Ectodermal cell (in vitro differentiated cells): ENCODE results near the gene ASIC2.
"Not testable (repeated sequence)": the region's sequence is repeated elsewhere in the genome, so short reads cannot be mapped to it uniquely, and the experiment has no call there.

ENCODE experiments used
- H3K27ac ChIP-seq: 2 replicates; pipeline ENCODE4 v1.7.0; 2013; ENCODE audit warnings: mild to moderate bottlenecking, low read depth, low read length; ENCODE audit not compliant: insufficient read depth, poor library complexity, severe bottlenecking
- H3K27me3 ChIP-seq: 2 replicates; pipeline ENCODE4 v1.7.0; 2013; ENCODE audit warnings: mild to moderate bottlenecking, low read length; ENCODE audit not compliant: insufficient read depth, control insufficient read depth, poor library complexity, severe bottlenecking
- H3K36me3 ChIP-seq: one replicate; pipeline ENCODE4 v1.7.0; 2013; ENCODE audit warnings: low read length; ENCODE audit not compliant: control insufficient read depth, insufficient read depth
- H3K4me1 ChIP-seq: one replicate; pipeline ENCODE4 v1.7.0; 2013; ENCODE audit warnings: low read length; ENCODE audit not compliant: control insufficient read depth, insufficient read depth
- H3K4me3 ChIP-seq: 2 replicates; pipeline ENCODE4 v1.7.0; 2013; ENCODE audit warnings: low read depth, low read length, control low read depth; ENCODE audit not compliant: insufficient read depth
- H3K9me3 ChIP-seq: 2 replicates; pipeline ENCODE4 v1.7.0; 2013; ENCODE audit warnings: mild to moderate bottlenecking, low read length, moderate library complexity; ENCODE audit not compliant: control insufficient read depth
- WGBS, 2 experiments: methylation state at CpG; one replicate each; pipeline ENCODE4 v1.1.7; 2013; ENCODE audit warnings: missing lambda C conversion rate in 2 of 2; 5-methylcytosine and 5-hydroxymethylcytosine counted together

The ASIC2 gene

GRCh38 chr17:32998111-32998886, 294.8 kb downstream of the ASIC2 start:
- no peaks in the 10 kb centered on the region for H3K9me3 ChIP-seq
- H3K4me1 ChIP-seq = no peaks in the 10 kb centered on the region
- no peak overlapping the region for H3K4me3 ChIP-seq
- no peak overlapping the region for H3K27ac ChIP-seq
- no peaks in the 10 kb centered on the region for H3K36me3 ChIP-seq
- WGBS, 2 experiments = 8 to 12% methylated on average over 18 of the region's 18 CpGs
- peaks cover 5% of the 10 kb centered on the region for H3K27me3 ChIP-seq

GRCh38 chr17:32995416-32996045, 297.6 kb downstream of the ASIC2 start:
- Histone ChIP-seq H3K27me3 (peaks cover 5% of the 10 kb centered on the region), H3K9me3 (no peaks in the 10 kb centered on the region), H3K4me3 (no peak overlapping the region), H3K36me3 (no peaks in the 10 kb centered on the region), H3K4me1 (no peaks in the 10 kb centered on the region), H3K27ac (no peak overlapping the region)
- 90% methylated on average over 14 of the region's 14 CpGs for WGBS, 2 experiments

- H3K27me3 ChIP-seq = peaks cover 5% of the 10 kb centered on the region
- H3K9me3 ChIP-seq = no peaks in the 10 kb centered on the region
- H3K27ac ChIP-seq = no peak overlapping the region
- 90 to 93% methylated on average over 9 of the region's 9 CpGs for WGBS, 2 experiments
- H3K4me3 ChIP-seq = no peak overlapping the region
- no peaks in the 10 kb centered on the region for H3K36me3 ChIP-seq
- H3K4me1 ChIP-seq = no peaks in the 10 kb centered on the region
Observed at GRCh38 chr17:32993977-32994376, 299.1 kb downstream of the ASIC2 start.

GRCh38 chr17:32992321-32993033, 300.6 kb downstream of the ASIC2 start:
- H3K9me3 ChIP-seq = no peaks in the 10 kb centered on the region
- no peaks in the 10 kb centered on the region for H3K27me3 ChIP-seq
- H3K36me3 ChIP-seq = no peaks in the 10 kb centered on the region
- no peaks in the 10 kb centered on the region for H3K4me1 ChIP-seq
- WGBS, 2 experiments = 93 to 95% methylated on average over 13 of the region's 13 CpGs
- H3K27ac ChIP-seq = no peak overlapping the region
- no peak overlapping the region for H3K4me3 ChIP-seq

- no peaks in the 10 kb centered on the region for H3K4me1 ChIP-seq
- no peaks in the 10 kb centered on the region for H3K36me3 ChIP-seq
- H3K27me3 ChIP-seq = no peaks in the 10 kb centered on the region
- no peak overlapping the region for H3K4me3 ChIP-seq
- H3K27ac ChIP-seq = no peak overlapping the region
- WGBS, 2 experiments = 74 to 85% methylated on average over 3 of the region's 3 CpGs
- no peaks in the 10 kb centered on the region for H3K9me3 ChIP-seq
Observed at GRCh38 chr17:32988481-32989101, 304.5 kb downstream of the ASIC2 start.

GRCh38 chr17:32987868-32988267, 305.2 kb downstream of the ASIC2 start:
- not testable (repeated sequence) for H3K4me1 ChIP-seq, H3K36me3 ChIP-seq, H3K4me3 ChIP-seq, H3K27ac ChIP-seq, H3K9me3 ChIP-seq, H3K27me3 ChIP-seq
- 61 to 63% methylated on average over 2 of the region's 2 CpGs for WGBS, 2 experiments

- H3K27me3 ChIP-seq, H3K9me3 ChIP-seq, H3K36me3 ChIP-seq, H3K4me1 ChIP-seq, H3K27ac ChIP-seq, H3K4me3 ChIP-seq: not testable (repeated sequence)
- WGBS, 2 experiments = 24 to 42% methylated on average over 1 of the region's 1 CpG
Observed at GRCh38 chr17:32987453-32987805, 305.7 kb downstream of the ASIC2 start.

- 87% methylated on average over 4 of the region's 4 CpGs for whole genome bisulfite sequencing, 2 experiments
- Histone ChIP-seq H3K36me3 (no peaks in the 10 kb centered on the region), H3K27ac (no peak overlapping the region), H3K4me3 (no peak overlapping the region), H3K4me1 (no peaks in the 10 kb centered on the region), H3K27me3 (no peaks in the 10 kb centered on the region), H3K9me3 (no peaks in the 10 kb centered on the region)
Observed at GRCh38 chr17:32985050-32985756, 307.9 kb downstream of the ASIC2 start.

GRCh38 chr17:32981611-32982010, 311.5 kb downstream of the ASIC2 start:
- not testable (repeated sequence) for H3K4me1 ChIP-seq, H3K27ac ChIP-seq, H3K36me3 ChIP-seq, H3K9me3 ChIP-seq, H3K4me3 ChIP-seq, H3K27me3 ChIP-seq
- 94 to 95% methylated on average over 3 of the region's 3 CpGs for WGBS, 2 experiments
